Type B pancreatic cell (in vitro differentiated cells): Measurements from ENCODE around the gene C11orf71. TPM values are rescaled to one million over a fixed set of nuclear protein-coding genes. Genes with fewer than 3 reads are reported as not detected.
A peak's percentile ranks its signal among the peaks of the same experiment; 100 is the strongest.

Experiments used
- DNase-seq: peaks from one replicate; pipeline ENCODE4 v3.0.0; 2021; ENCODE audit warnings: mixed read lengths; ENCODE audit not compliant: unreplicated experiment; ENCODE audit errors: extremely low spot score
- H3K27ac Mint-ChIP-seq: 2 replicates; pipeline ENCODE4 v1.8.0; 2021; ENCODE audit warnings: mild to moderate bottlenecking, mixed read lengths
- H3K27me3 Mint-ChIP-seq: 2 replicates; pipeline ENCODE4 v1.8.0; 2021; ENCODE audit warnings: mixed read lengths
- H3K36me3 Mint-ChIP-seq: 2 replicates; pipeline ENCODE4 v1.8.0; 2021; ENCODE audit warnings: mixed read lengths
- H3K4me1 Mint-ChIP-seq: one replicate; pipeline ENCODE4 v1.8.0; 2021; ENCODE audit warnings: mixed read lengths; ENCODE audit not compliant: unreplicated experiment
- H3K4me3 Mint-ChIP-seq: 2 replicates; pipeline ENCODE4 v1.8.0; 2021; ENCODE audit warnings: mild to moderate bottlenecking, mixed read lengths
- H3K9me3 Mint-ChIP-seq: 2 replicates; pipeline ENCODE4 v1.8.0; 2021; ENCODE audit warnings: mixed read lengths
- CTCF ChIP-seq: fragments of 200-600 bp; sonication (generic); conservative IDR thresholded peaks from 2 replicates; pipeline ENCODE4 v1.5.0; 2021; ENCODE audit warnings: antibody characterized with exemption, mild to moderate bottlenecking
- total RNA-seq: library from RNA; stranded (reverse); gene quantifications from 2 replicates; pipeline ENCODE4 v1.2.1, GENCODE V29; 2021; ENCODE audit warnings: low replicate concordance

Gene C11orf71
- total RNA-seq, 1 donor from 2014 or later: 11.8 TPM

GRCh38 chr11:114438303-114438702, 38.0 kb upstream of the C11orf71 start:
- Mint-ChIP-seq H3K36me3 (peaks cover 8% of the 10 kb centered on the region), H3K27ac (peak overlapping the region; percentile 98), H3K27me3 (no peaks in the 10 kb centered on the region), H3K4me1 (peaks cover 35% of the 10 kb centered on the region), H3K9me3 (no peaks in the 10 kb centered on the region), H3K4me3 (peak overlapping the region; percentile 90)
- TF ChIP-seq CTCF: no peak
- no peak for DNase-seq

GRCh38 chr11:114433376-114433775, 33.1 kb upstream of the C11orf71 start:
- Mint-ChIP-seq H3K4me3 (no peak overlapping the region), H3K36me3 (no peaks in the 10 kb centered on the region), H3K27ac (no peak overlapping the region), H3K27me3 (no peaks in the 10 kb centered on the region), H3K4me1 (peaks cover 7% of the 10 kb centered on the region), H3K9me3 (no peaks in the 10 kb centered on the region)
- no peak for TF ChIP-seq CTCF
- DNase-seq: no peak

- H3K27me3 Mint-ChIP-seq: no peaks in the 10 kb centered on the region
- H3K36me3 Mint-ChIP-seq: no peaks in the 10 kb centered on the region
- no peaks in the 10 kb centered on the region for H3K9me3 Mint-ChIP-seq
- TF ChIP-seq CTCF: no peak
- peaks cover 2% of the 10 kb centered on the region for H3K4me1 Mint-ChIP-seq
- DNase-seq: no peak
- H3K27ac Mint-ChIP-seq: no peak overlapping the region
- H3K4me3 Mint-ChIP-seq: no peak overlapping the region
These were observed 32.6 kb upstream of the C11orf71 start for GRCh38 chr11:114432893-114433292.

- Mint-ChIP-seq H3K4me3 (no peak overlapping the region), H3K36me3 (no peaks in the 10 kb centered on the region), H3K27me3 (no peaks in the 10 kb centered on the region), H3K9me3 (no peaks in the 10 kb centered on the region), H3K27ac (no peak overlapping the region), H3K4me1 (no peaks in the 10 kb centered on the region)
- TF ChIP-seq CTCF: no peak
- DNase-seq: no peak
These were observed 30.0 kb upstream of the C11orf71 start for GRCh38 chr11:114430290-114430689.

- H3K4me3 Mint-ChIP-seq: no peak overlapping the region
- H3K36me3 Mint-ChIP-seq: no peaks in the 10 kb centered on the region
- no peak for TF ChIP-seq CTCF
- no peaks in the 10 kb centered on the region for H3K4me1 Mint-ChIP-seq
- H3K9me3 Mint-ChIP-seq: no peaks in the 10 kb centered on the region
- H3K27me3 Mint-ChIP-seq: no peaks in the 10 kb centered on the region
- no peak for DNase-seq
- H3K27ac Mint-ChIP-seq: no peak overlapping the region
These were observed 26.0 kb upstream of the C11orf71 start for GRCh38 chr11:114426280-114426679.

GRCh38 chr11:114416441-114416961, 16.2 kb upstream of the C11orf71 start:
- TF ChIP-seq CTCF: no peak
- H3K4me3 Mint-ChIP-seq: no peak overlapping the region
- no peaks in the 10 kb centered on the region for H3K36me3 Mint-ChIP-seq
- no peaks in the 10 kb centered on the region for H3K4me1 Mint-ChIP-seq
- no peaks in the 10 kb centered on the region for H3K9me3 Mint-ChIP-seq
- H3K27ac Mint-ChIP-seq: no peak overlapping the region
- H3K27me3 Mint-ChIP-seq: no peaks in the 10 kb centered on the region
- no peak for DNase-seq
